Activated naive CD8-positive, alpha-beta T cell treated with anti-CD3 and anti-CD28 coated beads for 36 hours (primary cell): Measurements from ENCODE around the gene C17orf75. TPM values are rescaled to one million over a fixed set of nuclear protein-coding genes. Genes with fewer than 3 reads are reported as not detected.
A peak's percentile ranks its signal among the peaks of the same experiment; 100 is the strongest.
"Not testable (repeated sequence)": the region's sequence is repeated elsewhere in the genome, so short reads cannot be mapped to it uniquely, and the experiment has no call there.

Experiments
- DNase-seq: peaks from one replicate; pipeline ENCODE4 v3.0.0; 2021
- H3K27ac Mint-ChIP-seq: one replicate; pipeline ENCODE4 v1.8.0; 2022; ENCODE audit warnings: mild to moderate bottlenecking, moderate library complexity, mixed read lengths
- H3K27me3 Mint-ChIP-seq: one replicate; pipeline ENCODE4 v1.8.0; 2022; ENCODE audit warnings: mild to moderate bottlenecking, mixed read lengths
- H3K36me3 Mint-ChIP-seq: one replicate; pipeline ENCODE4 v1.8.0; 2021; ENCODE audit warnings: mild to moderate bottlenecking, mixed read lengths
- H3K4me1 Mint-ChIP-seq: one replicate; pipeline ENCODE4 v1.8.0; 2021; ENCODE audit warnings: mixed read lengths
- H3K4me3 Mint-ChIP-seq: one replicate; pipeline ENCODE4 v1.8.0; 2022; ENCODE audit warnings: mild to moderate bottlenecking, moderate library complexity, mixed read lengths
- H3K9me3 Mint-ChIP-seq: one replicate; pipeline ENCODE4 v1.8.0; 2022; ENCODE audit warnings: mixed read lengths
- total RNA-seq, 2 experiments: library from RNA; stranded (reverse); gene quantifications; one replicate each; pipeline ENCODE4 v1.2.3, GENCODE V29; 2021

The C17orf75 gene, protein sequence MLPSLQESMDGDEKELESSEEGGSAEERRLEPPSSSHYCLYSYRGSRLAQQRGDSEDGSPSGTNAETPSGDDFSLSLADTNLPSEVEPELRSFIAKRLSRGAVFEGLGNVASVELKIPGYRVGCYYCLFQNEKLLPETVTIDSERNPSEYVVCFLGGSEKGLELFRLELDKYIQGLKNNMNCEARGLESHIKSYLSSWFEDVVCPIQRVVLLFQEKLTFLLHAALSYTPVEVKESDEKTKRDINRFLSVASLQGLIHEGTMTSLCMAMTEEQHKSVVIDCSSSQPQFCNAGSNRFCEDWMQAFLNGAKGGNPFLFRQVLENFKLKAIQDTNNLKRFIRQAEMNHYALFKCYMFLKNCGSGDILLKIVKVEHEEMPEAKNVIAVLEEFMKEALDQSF
- 10 to 100 TPM; 31.0 to 36.7 TPM for total RNA-seq

DNA sequence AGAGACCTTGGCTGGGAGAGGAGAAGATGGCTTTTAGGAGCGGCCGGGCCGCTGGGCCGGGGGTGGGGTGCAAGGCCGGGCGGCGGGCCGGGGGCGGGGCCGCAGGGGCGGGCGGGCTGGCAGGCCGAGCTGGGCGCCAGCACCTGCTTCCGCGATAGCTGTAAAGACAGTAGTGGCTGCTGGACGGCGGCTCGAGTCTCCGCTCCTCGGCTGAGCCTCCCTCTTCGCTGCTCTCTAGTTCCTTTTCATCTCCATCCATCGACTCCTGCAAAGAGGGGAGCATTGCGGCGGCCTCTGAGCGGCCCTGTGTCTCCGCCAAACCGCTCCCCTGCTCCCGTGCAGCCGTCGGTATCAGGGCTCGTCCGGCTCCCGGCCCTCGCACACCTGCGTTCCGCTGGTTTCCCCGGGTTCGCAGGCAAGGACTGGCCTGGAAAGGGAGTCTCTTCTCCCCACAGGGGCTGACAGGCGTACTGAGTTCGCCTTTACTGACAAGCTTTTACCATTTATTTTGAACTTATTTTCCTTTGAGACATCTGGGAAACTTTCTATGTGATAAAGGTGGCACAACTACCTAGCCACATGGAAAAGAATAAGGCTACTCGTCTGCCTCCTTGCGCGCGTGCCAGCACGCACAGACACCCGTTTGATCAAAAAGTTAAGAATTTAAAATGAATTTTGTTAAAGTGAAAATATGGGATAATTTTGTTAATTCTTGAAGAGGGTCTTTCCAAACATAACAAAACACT is at the start of gene C17orf75:
Gene C17orf75 (minus strand): TSS at position 317 of the 746 bp plus-strand sequence. CDS start 34 bp downstream, at position 283.
- DNase-seq = peak; percentile 86
- Mint-ChIP-seq H3K27me3 (no peaks in the 10 kb centered on the region), H3K27ac (peak within 1 kb of the TSS; percentile 98), H3K4me3 (peak within 1 kb of the TSS; percentile 95), H3K36me3 (peaks cover 8% of the 10 kb centered on the region), H3K4me1 (peaks cover 15% of the 10 kb centered on the region), H3K9me3 (no peaks in the 10 kb centered on the region)

DNA sequence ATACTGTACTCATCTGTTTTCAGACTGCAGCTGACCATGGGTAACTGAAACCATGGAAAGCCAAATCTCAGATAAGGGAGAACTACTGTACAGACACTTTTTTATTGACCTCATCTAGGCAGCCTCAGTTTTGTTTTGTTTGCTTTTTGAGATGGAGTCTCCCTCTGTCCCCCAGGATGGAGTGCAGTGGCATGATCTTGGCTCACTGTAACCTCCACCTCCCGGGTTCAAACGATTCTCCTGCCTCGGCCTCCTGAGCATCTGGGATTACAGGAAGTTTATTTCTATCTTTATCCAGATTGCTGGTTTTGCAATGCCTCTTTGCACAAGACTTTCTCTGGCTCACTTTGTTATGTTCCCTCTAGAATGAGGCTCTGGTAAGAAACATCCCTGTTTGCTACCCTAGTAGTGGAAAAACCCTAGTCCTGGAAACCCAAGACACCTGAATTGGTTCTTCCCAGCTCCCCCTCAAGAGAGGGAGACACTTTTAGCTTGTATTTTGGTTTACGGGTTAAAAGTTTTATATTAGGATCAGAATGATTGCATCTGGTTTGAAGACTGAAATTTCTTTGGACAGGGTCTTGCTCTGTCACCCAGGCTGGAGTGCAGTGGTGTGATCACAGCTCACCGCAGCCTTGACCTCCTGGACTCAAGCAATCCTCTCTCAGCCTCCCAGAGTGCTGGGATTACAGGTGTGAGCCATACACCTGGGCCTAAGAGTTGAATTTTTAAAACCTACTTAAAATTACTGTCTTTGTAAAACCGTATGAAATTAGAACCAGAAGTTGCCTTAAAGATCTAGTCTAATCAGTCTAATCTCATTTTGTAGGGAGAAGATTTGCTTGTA is 46.9 kb upstream of the C17orf75 start:
- Mint-ChIP-seq H3K27me3 (no peaks in the 10 kb centered on the region), H3K36me3 (peaks cover 4% of the 10 kb centered on the region), H3K9me3 (no peaks in the 10 kb centered on the region), H3K4me3 (no peak overlapping the region), H3K4me1 (peaks cover 2% of the 10 kb centered on the region), H3K27ac (no peak overlapping the region)
- DNase-seq = no peak

DNA sequence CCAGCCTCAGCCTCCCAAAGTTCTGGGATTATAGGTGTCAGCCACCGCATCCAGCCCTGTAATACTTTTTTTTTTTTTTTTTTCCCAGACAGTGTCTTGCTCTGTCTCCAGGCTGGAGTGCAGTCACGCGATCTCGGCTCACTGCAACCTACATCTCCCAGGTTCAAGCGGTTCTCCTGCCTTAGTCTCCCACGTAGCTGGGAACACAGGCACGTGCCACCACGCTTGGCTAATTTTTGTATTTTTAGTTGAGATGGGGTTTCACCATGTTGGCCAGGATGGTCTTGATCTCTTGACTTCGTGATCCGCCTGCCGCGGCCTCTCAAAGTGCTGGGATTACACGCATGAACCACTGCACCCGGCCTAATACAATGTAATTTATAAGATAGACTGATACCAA is 46.2 kb upstream of the C17orf75 start:
- H3K4me1 Mint-ChIP-seq, H3K9me3 Mint-ChIP-seq, DNase-seq, H3K27me3 Mint-ChIP-seq, H3K4me3 Mint-ChIP-seq, H3K27ac Mint-ChIP-seq, H3K36me3 Mint-ChIP-seq: not testable (repeated sequence)

DNA sequence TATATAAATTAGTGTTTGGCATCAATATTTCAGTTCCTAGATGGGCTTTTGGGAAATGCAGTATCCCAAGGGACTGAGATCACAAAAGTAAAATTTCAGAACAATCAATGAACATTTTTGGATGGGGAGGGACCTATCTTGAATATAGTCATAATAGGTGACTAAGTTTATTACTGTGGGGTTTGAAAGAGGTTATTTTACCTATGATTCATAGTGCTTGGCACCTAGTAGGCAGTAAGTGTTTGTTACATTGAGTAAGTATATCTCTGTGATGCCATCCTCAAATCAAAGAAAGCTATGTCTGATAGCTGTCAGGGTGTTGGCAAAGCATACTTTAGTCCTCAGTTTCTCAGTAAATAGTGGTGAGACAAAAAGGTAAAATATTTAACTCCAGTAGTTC is 44.9 kb upstream of the C17orf75 start:
- Mint-ChIP-seq H3K4me1 (peaks cover 4% of the 10 kb centered on the region), H3K9me3 (no peaks in the 10 kb centered on the region), H3K27me3 (no peaks in the 10 kb centered on the region), H3K4me3 (no peak overlapping the region), H3K36me3 (peaks cover 15% of the 10 kb centered on the region), H3K27ac (peak overlapping the region; percentile 39)
- no peak for DNase-seq

DNA sequence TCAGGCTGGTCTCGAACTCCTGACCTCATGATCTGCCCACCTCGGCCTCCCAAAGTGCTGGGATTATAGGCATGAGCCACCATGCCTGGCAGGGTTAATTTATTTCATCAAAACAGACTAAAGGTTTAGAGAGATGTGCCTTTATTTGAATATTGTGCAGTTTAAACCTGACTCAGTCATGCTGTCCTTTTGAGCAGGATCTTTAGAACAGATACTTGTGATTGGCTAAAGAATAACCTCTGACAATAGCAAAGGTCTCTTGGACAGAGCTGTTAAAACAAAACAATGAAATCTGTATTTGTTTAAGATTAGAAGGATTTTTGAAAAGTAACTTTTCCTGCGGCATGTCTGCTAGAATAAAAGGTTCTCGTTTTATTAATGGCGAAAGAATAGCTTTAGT is 44.0 kb upstream of the C17orf75 start:
- Mint-ChIP-seq H3K36me3 (peaks cover 20% of the 10 kb centered on the region), H3K27ac (no peak overlapping the region), H3K9me3 (no peaks in the 10 kb centered on the region), H3K4me1 (peaks cover 4% of the 10 kb centered on the region), H3K4me3 (no peak overlapping the region), H3K27me3 (no peaks in the 10 kb centered on the region)
- no peak for DNase-seq

DNA sequence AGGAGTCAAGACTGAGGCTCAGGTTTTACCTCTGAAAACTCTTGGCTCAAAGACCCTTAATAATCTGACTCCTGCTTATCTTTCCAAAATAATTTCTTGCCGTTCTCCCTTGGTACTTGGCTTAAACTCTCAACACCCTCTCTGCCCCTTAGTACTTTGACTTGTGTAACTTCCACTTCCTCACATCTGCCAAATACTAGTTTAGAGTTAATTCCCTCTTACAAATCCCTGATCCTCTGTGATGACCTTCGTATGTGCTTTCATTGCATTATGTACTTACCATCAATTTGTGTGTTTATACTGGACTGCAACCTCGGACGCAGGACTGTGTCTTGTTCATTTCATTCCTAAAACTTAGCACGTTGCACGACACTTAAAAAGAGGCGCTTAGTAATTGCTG is 43.1 kb upstream of the C17orf75 start:
- DNase-seq = no peak
- H3K27me3 Mint-ChIP-seq = no peaks in the 10 kb centered on the region
- H3K36me3 Mint-ChIP-seq = peaks cover 27% of the 10 kb centered on the region
- no peak overlapping the region for H3K4me3 Mint-ChIP-seq
- no peak overlapping the region for H3K27ac Mint-ChIP-seq
- peaks cover 4% of the 10 kb centered on the region for H3K4me1 Mint-ChIP-seq
- H3K9me3 Mint-ChIP-seq = no peaks in the 10 kb centered on the region

DNA sequence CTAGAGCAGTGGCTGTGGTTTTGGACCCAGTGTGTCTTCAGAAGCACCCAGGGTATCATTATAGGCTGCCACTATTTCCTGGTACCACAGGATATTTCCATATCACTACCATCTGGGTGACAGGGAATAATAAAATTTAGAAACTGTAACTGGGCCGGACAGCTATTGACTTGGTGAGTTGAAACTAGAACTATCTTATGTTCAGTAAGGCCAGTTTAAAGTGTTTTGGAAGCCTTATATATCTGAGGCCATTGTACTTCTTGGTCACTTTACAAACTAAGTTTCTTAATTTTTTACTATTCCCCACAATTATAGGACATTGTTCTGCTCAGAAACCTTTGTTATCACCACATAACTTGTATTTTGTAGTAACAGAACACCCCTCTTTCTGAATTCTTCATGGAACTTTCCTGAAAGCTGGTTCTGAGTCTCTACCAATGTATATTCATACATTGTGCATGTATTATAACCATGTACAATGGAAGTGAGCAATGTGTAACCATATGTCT is 42.0 kb upstream of the C17orf75 start:
- no peak overlapping the region for H3K27ac Mint-ChIP-seq
- no peaks in the 10 kb centered on the region for H3K27me3 Mint-ChIP-seq
- no peak for DNase-seq
- peaks cover 31% of the 10 kb centered on the region for H3K36me3 Mint-ChIP-seq
- no peak overlapping the region for H3K4me3 Mint-ChIP-seq
- no peaks in the 10 kb centered on the region for H3K9me3 Mint-ChIP-seq
- peaks cover 4% of the 10 kb centered on the region for H3K4me1 Mint-ChIP-seq

DNA sequence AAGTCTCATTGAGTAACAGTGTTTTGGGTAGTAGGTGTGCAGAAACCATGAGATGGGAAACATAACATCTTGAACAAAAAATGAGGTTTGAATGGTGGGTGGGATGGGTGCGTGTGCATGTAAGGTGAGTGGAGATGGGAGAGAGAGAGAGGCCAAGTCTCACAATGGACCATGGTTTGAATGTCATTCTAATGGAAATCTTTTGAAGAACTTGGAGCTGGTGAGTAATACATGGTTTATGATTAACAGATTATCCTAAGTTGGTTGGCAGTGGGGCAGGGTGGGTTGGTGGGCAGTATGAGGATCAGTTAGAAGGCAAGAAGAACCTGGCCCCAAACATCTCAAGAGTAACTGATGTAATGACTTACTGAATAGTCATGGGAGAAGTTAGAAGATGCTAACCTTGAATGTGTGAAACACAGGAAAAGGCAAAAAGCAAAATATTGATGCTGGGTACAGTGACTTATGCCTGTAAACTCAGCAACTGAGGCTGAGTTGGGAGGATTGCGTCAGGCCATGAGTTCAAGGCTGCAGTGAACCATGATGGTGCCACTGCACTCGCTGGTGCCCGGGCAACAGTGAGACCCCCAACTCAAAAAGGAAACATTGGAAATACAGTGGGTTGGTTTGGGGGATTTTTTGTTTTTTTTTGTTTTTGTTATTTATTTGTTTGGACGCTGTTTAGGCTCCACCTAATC is 40.7 kb upstream of the C17orf75 start:
- no peaks in the 10 kb centered on the region for H3K27me3 Mint-ChIP-seq
- peaks cover 9% of the 10 kb centered on the region for H3K4me1 Mint-ChIP-seq
- peak overlapping the region; percentile 2 for H3K27ac Mint-ChIP-seq
- no peak overlapping the region for H3K4me3 Mint-ChIP-seq
- no peaks in the 10 kb centered on the region for H3K9me3 Mint-ChIP-seq
- DNase-seq = no peak
- H3K36me3 Mint-ChIP-seq = peaks cover 39% of the 10 kb centered on the region

DNA sequence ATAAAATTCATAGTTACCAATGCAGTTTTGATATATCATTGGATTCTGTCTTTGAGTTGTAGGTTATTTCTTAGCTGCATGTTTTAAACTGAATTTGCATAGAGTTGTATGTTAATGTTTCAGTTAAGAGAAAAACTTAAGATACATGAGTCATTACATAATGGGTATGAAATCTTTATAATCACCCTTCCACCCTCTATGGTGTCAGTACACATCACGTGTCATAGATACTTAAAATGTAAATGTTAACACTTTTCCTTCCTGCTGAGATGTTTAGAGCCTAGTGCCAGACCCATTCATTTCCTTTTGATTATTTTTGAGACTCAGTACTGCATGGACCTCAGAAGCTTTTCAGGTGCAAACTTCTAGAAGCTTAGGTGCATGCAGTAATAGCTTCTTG is 28.5 kb upstream of the C17orf75 start:
- Mint-ChIP-seq H3K4me1 (peaks cover 32% of the 10 kb centered on the region), H3K4me3 (no peak overlapping the region), H3K36me3 (peaks cover 44% of the 10 kb centered on the region), H3K9me3 (no peaks in the 10 kb centered on the region), H3K27ac (peak overlapping the region; percentile 12), H3K27me3 (no peaks in the 10 kb centered on the region)
- DNase-seq = no peak

DNA sequence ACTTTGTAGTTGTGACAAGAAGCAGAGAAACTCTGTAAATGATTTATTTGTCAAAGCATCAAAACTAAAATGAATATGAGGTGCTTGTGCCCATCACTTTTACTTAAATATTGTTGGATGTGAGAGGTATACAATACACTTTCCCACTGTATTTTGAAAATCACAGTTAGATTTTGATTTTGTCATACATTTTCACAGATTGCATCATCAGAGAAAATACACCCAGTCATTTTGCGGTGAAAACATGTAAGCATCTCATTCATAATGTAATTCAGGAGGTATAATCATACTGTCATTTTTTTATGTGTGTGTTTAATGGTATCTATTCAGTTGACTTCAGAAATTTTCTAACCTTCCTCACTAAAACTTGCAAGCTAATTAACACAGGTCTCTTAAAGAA is 19.3 kb upstream of the C17orf75 start:
- Mint-ChIP-seq H3K27me3 (no peaks in the 10 kb centered on the region), H3K27ac (peak overlapping the region; percentile 45), H3K4me3 (no peak overlapping the region), H3K36me3 (peaks cover 32% of the 10 kb centered on the region), H3K4me1 (peaks cover 37% of the 10 kb centered on the region), H3K9me3 (no peaks in the 10 kb centered on the region)
- no peak for DNase-seq

DNA sequence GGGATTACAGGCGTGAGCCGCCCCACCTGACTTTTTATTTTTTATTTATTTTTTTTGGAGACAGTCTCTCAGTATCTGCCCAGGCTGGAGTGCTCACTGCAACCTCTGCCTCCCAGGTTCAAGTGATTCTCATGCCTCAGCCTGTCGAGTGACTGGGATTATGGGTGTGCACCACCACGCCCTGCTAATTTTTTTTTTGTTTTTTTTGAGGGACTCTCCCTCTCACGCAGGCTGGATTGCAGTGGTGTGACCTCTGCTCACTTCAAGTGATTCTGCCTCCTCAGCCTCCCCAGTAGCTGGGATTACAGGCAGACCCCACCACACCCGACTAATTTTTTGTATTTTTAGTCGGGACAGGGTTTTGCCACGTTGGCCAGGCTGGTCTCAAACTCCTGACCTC is 15.6 kb upstream of the C17orf75 start:
- no peaks in the 10 kb centered on the region for H3K27me3 Mint-ChIP-seq
- peaks cover 42% of the 10 kb centered on the region for H3K36me3 Mint-ChIP-seq
- H3K4me1 Mint-ChIP-seq = peaks cover 47% of the 10 kb centered on the region
- DNase-seq = no peak
- no peak overlapping the region for H3K27ac Mint-ChIP-seq
- no peak overlapping the region for H3K4me3 Mint-ChIP-seq
- H3K9me3 Mint-ChIP-seq = no peaks in the 10 kb centered on the region

DNA sequence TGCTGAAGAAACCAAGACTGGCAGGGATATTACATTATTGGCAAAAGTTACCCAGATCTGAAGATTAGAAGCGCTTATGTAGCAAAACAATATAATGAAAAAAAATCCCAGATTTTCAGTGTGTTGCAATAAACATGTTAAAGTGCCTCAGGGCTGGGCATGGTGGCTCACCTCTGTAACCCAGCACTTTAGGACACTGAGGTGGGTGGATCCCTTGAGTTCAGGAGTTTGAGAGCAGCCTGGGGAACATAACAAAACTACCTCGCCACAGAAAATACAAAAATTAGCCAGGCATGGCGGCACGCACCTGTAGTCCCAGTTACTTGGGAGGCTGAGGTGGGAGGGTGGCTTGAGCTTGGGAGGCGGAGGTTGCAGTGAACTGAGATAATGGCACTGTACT is 14.8 kb upstream of the C17orf75 start:
- DNase-seq = no peak
- Mint-ChIP-seq H3K9me3 (no peaks in the 10 kb centered on the region), H3K4me1 (peaks cover 48% of the 10 kb centered on the region), H3K36me3 (peaks cover 44% of the 10 kb centered on the region), H3K27me3 (no peaks in the 10 kb centered on the region), H3K27ac (peak overlapping the region; percentile 51), H3K4me3 (no peak overlapping the region)

DNA sequence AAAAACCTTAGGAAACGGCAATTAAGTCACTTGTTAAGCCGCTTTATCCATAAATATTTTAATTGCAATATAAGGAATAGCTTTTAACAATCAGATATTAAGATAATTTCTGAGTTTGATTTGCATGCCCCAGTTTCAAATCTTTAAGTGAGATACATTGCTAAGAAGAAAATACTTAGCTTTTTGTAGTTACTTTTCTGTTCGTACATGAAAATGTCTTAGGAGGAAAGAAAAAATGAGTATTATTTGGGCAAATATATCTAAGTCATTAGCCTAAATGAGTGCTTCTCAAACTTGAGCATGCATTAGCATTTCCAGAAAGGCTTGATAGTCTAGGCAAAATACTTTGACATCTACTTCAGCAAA is 14.4 kb upstream of the C17orf75 start:
- Mint-ChIP-seq H3K27ac (peak overlapping the region; percentile 51), H3K4me3 (no peak overlapping the region), H3K36me3 (peaks cover 47% of the 10 kb centered on the region), H3K27me3 (no peaks in the 10 kb centered on the region), H3K9me3 (no peaks in the 10 kb centered on the region), H3K4me1 (peaks cover 47% of the 10 kb centered on the region)
- DNase-seq = no peak

DNA sequence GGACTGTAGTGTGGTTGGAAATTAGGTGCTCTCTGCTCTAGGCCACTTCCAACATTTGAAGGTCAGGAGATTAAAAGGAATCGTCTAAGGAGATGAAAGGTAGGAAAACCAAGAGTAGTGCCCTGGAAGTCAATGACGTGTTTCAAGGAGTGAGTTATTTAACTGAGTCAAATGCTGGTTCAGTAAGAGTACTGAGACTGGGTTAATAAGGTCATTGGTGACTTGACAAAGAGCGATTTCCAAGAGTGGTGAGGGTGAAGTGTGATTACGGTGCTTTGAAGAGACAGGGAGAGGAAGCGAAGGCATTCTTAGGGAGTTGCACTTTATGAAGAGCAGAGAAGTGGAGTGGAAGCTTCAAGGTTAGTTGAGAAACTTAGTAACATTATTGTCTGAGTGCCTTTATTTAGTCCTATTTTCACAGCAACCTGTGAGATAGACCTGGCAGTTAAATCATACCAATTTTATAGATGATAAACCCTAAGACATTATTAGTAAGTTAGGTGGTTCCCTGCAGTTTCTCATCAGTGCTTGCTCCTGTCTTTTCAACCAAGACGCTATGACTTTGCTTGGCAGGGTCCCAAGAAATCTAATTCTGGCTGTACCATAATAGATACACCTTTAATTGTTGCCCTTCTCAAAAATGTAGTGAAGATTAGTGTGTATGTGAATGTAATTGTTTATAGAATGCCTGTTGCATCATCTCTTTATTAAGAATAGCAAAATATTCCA is 13.8 kb upstream of the C17orf75 start:
- no peaks in the 10 kb centered on the region for H3K9me3 Mint-ChIP-seq
- peaks cover 51% of the 10 kb centered on the region for H3K36me3 Mint-ChIP-seq
- DNase-seq = no peak
- H3K4me3 Mint-ChIP-seq = peak overlapping the region; percentile 22
- H3K27me3 Mint-ChIP-seq = no peaks in the 10 kb centered on the region
- H3K27ac Mint-ChIP-seq = peak overlapping the region; percentile 15
- peaks cover 44% of the 10 kb centered on the region for H3K4me1 Mint-ChIP-seq
